RWPE1 (cell line): Measurements from ENCODE around the gene KRT14.
"Not testable (repeated sequence)": the region's sequence is repeated elsewhere in the genome, so short reads cannot be mapped to it uniquely, and the experiment has no call there.

Source experiments
- CTCF ChIA-PET: fragments of 350-600 bp; sonication (Branson Sonifier 250); formaldehyde crosslinking; extraction: SDS; loops from one replicate; lab custom pipeline; 2021; lab: Yijun Ruan, JAX
- POLR2A ChIA-PET: fragments of 400-600 bp; formaldehyde crosslinking; extraction: SDS; loops from one replicate; lab custom pipeline; 2020; ENCODE audit warnings: antibody characterized with exemption; ENCODE audit not compliant: low non-redundant PET; lab: Yijun Ruan, JAX
- DNase-seq: peaks from one replicate; pipeline ENCODE4 v3.0.0; 2012; ENCODE audit warnings: low spot score
- H3K27ac ChIP-seq: fragments of 450-650 bp; 2 replicates; pipeline ENCODE4 v1.5.1; 2017
- CTCF ChIP-seq: fragments of 450-650 bp; conservative IDR thresholded peaks from 2 replicates; pipeline ENCODE4 v1.5.1; 2017; ENCODE audit warnings: low read depth, mild to moderate bottlenecking

The KRT14 gene

GRCh38 chr17:41610965-41611640 is 24.4 kb upstream of the KRT14 start:
- CTCF ChIA-PET, result interaction anchor here (0.6 to 2.1 kb wide), 3 partner anchors 9 to 62 kb away, joined by 3 to 7 read pairs (median 4); no protein-coding TSS in a partner anchor
- no peak for DNase-seq
- TF ChIP-seq CTCF, result no peak
- peak overlapping the region; percentile 100 for H3K27ac ChIP-seq
- POLR2A ChIA-PET, result no interaction called here

GRCh38 chr17:41610061-41610517 is 23.4 kb upstream of the KRT14 start:
- CTCF ChIA-PET, result interaction anchor here (0.7 to 2.1 kb wide), 2 partner anchors 10 to 61 kb away, joined by 3 to 7 read pairs; no protein-coding TSS in a partner anchor
- H3K27ac ChIP-seq, result peak overlapping the region; percentile 100
- not testable (repeated sequence) for DNase-seq

GRCh38 chr17:41606930-41607329 is 20.2 kb upstream of the KRT14 start:
- CTCF ChIA-PET, result interaction anchor here (1.1 kb wide), 1 partner anchor 12 kb away, joined by 3 read pairs; no protein-coding TSS in a partner anchor
- POLR2A ChIA-PET, H3K27ac ChIP-seq, DNase-seq: not testable (repeated sequence)

More at GRCh38 chr17:41610061-41610517, 23.4 kb upstream of the KRT14 start:
- POLR2A ChIA-PET, result not testable (repeated sequence)

GRCh38 chr17:41602524-41602923 is 15.8 kb upstream of the KRT14 start:
- CTCF ChIA-PET, result no interaction called here
- DNase-seq, result no peak
- POLR2A ChIA-PET, result no interaction called here
- TF ChIP-seq CTCF, result no peak
- no peak overlapping the region for H3K27ac ChIP-seq

- CTCF ChIA-PET, result no interaction called here
These were observed 13.6 kb upstream of the KRT14 start for GRCh38 chr17:41600318-41600717.

GRCh38 chr17:41599680-41600079 is 13.0 kb upstream of the KRT14 start:
- POLR2A ChIA-PET, result no interaction called here
- peak overlapping the region; percentile 36 for H3K27ac ChIP-seq
- DNase-seq, result no peak
- CTCF ChIA-PET, result no interaction called here
- no peak for TF ChIP-seq CTCF

More at GRCh38 chr17:41600318-41600717, 13.6 kb upstream of the KRT14 start:
- H3K27ac ChIP-seq, result peak overlapping the region; percentile 36
- POLR2A ChIA-PET, result no interaction called here
- no peak for TF ChIP-seq CTCF
- no peak for DNase-seq

GRCh38 chr17:41595585-41595984 is 8.9 kb upstream of the KRT14 start:
- peak overlapping the region; percentile 7 for H3K27ac ChIP-seq
- no peak for DNase-seq
- ChIA-PET CTCF (interaction anchor here (0.7 to 0.9 kb wide), 3 partner anchors 12 to 28 kb away, joined by 3 read pairs; no protein-coding TSS in a partner anchor), POLR2A (no interaction called here)
- TF ChIP-seq CTCF, result no peak
